Activated T-cell treated with anti-CD3 and anti-CD28 coated beads, Interleukin-2, amount 50 U/mL, for 24 hours (primary cell): ENCODE data around the gene PSORS1C1.
"Not testable (repeated sequence)": the region's sequence is repeated elsewhere in the genome, so short reads cannot be mapped to it uniquely, and the experiment has no call there.

Source experiments
- DNase-seq: peaks from one replicate; pipeline ENCODE4 v3.0.0-alpha.2; 2020
- H3K27ac Mint-ChIP-seq: 2 replicates; pipeline ENCODE4 v1.8.0; 2020; ENCODE audit warnings: mild to moderate bottlenecking, mixed read lengths
- H3K27me3 Mint-ChIP-seq: 2 replicates; pipeline ENCODE4 v1.8.0; 2020; ENCODE audit warnings: mixed read lengths
- H3K36me3 Mint-ChIP-seq: 2 replicates; pipeline ENCODE4 v1.8.0; 2020; ENCODE audit warnings: low read depth, mixed read lengths
- H3K4me1 Mint-ChIP-seq: 2 replicates; pipeline ENCODE4 v1.8.0; 2020; ENCODE audit warnings: low read depth, mixed read lengths
- H3K4me3 Mint-ChIP-seq: 2 replicates; pipeline ENCODE4 v1.8.0; 2020; ENCODE audit warnings: mild to moderate bottlenecking, moderate library complexity, mixed read lengths
- H3K9me3 Mint-ChIP-seq: 2 replicates; pipeline ENCODE4 v1.8.0; 2020; ENCODE audit warnings: mixed read lengths

The PSORS1C1 gene

GRCh38 chr6:31180500-31180899, 65.9 kb downstream of the PSORS1C1 start:
- DNase-seq, result peak; percentile 65
- H3K27ac Mint-ChIP-seq, result peak overlapping the region; percentile 59
- no peaks in the 10 kb centered on the region for H3K9me3 Mint-ChIP-seq
- peaks cover 11% of the 10 kb centered on the region for H3K4me1 Mint-ChIP-seq
- H3K4me3 Mint-ChIP-seq, result peak overlapping the region; percentile 71
- no peaks in the 10 kb centered on the region for H3K27me3 Mint-ChIP-seq
- no peaks in the 10 kb centered on the region for H3K36me3 Mint-ChIP-seq

- peaks cover 12% of the 10 kb centered on the region for H3K4me1 Mint-ChIP-seq
- not testable (repeated sequence) for H3K4me3 Mint-ChIP-seq, H3K9me3 Mint-ChIP-seq, H3K36me3 Mint-ChIP-seq, H3K27me3 Mint-ChIP-seq, DNase-seq, H3K27ac Mint-ChIP-seq
Observed at GRCh38 chr6:31183287-31183686, 68.7 kb downstream of the PSORS1C1 start.

GRCh38 chr6:31183859-31184258, 69.3 kb downstream of the PSORS1C1 start:
- H3K36me3 Mint-ChIP-seq, H3K4me3 Mint-ChIP-seq, H3K27ac Mint-ChIP-seq, DNase-seq, H3K9me3 Mint-ChIP-seq, H3K4me1 Mint-ChIP-seq, H3K27me3 Mint-ChIP-seq: not testable (repeated sequence)

DNA sequence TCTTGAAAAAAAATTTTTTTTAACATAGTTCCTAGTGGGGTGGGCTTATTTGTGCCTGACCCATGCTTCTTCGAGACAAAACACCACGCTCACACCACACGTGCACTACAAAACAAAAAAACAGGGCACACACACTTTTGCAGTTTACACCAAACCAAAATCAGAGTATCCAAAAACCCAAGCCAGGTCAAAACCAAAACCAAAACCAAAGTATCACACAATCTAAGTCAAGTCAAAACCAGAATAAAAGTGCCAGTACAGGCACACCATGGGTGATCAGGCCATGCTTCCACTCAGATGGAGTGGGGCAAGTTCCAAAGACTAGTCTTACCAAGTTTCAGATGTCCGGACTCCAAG, 71.1 kb downstream of the PSORS1C1 start:
- not testable (repeated sequence) for H3K27ac Mint-ChIP-seq, H3K4me3 Mint-ChIP-seq, DNase-seq, H3K27me3 Mint-ChIP-seq, H3K4me1 Mint-ChIP-seq, H3K9me3 Mint-ChIP-seq, H3K36me3 Mint-ChIP-seq

GRCh38 chr6:31186052-31186734, 71.6 kb downstream of the PSORS1C1 start:
- Mint-ChIP-seq H3K9me3 (no peaks in the 10 kb centered on the region), H3K4me3 (no peak overlapping the region), H3K27me3 (no peaks in the 10 kb centered on the region), H3K36me3 (no peaks in the 10 kb centered on the region), H3K27ac (peak overlapping the region; percentile 22), H3K4me1 (peaks cover 4% of the 10 kb centered on the region)
- no peak for DNase-seq

DNA sequence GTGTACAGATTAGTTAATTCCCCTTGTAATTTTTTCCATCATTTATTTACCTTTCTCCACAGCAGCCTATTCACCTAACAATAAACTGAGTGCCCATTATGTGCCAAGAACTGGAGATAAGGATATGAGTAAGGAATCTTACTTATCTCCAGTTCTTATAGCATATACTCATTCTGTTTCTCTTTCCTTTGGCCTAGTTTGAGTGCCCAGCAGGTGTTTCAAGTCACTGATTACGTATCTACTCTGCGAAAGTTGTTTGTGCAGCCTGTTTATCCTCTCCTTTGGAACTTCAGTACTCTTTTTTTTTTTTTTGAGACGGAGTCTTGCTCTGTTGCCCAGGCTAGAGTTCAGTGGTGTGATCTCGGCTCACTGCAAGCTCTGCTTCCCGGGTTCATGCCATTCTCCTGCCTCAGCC, 73.2 kb downstream of the PSORS1C1 start:
- H3K27ac Mint-ChIP-seq, result no peak overlapping the region
- H3K27me3 Mint-ChIP-seq, result no peaks in the 10 kb centered on the region
- no peaks in the 10 kb centered on the region for H3K36me3 Mint-ChIP-seq

GRCh38 chr6:31189223-31189622, 74.6 kb downstream of the PSORS1C1 start:
- not testable (repeated sequence) for H3K27ac Mint-ChIP-seq, H3K27me3 Mint-ChIP-seq, H3K36me3 Mint-ChIP-seq, DNase-seq, H3K4me3 Mint-ChIP-seq, H3K9me3 Mint-ChIP-seq, H3K4me1 Mint-ChIP-seq

More for the DNA sequence above, 73.2 kb downstream of the PSORS1C1 start:
- H3K4me3 Mint-ChIP-seq, result no peak overlapping the region
- H3K4me1 Mint-ChIP-seq, result peaks cover 4% of the 10 kb centered on the region
- no peak for DNase-seq
- H3K9me3 Mint-ChIP-seq, result no peaks in the 10 kb centered on the region
